HepG2 (cell line): ENCODE results near the gene SSU72. TPM values are rescaled to one million over a fixed set of nuclear protein-coding genes. Genes with fewer than 3 reads are reported as not detected.

Source experiments
- AGO2 ChIP-seq: fragments of 200-400 bp; formaldehyde crosslinking; optimal IDR thresholded peaks from 2 replicates; pipeline ENCODE3; 2017; ENCODE audit warnings: mild to moderate bottlenecking, low read depth, low read length, moderate library complexity
- ATF5 ChIP-seq: sonication (generic); formaldehyde crosslinking; IDR thresholded peaks from 2 replicates; pipeline ENCODE4 v1.4.0; 2020; ENCODE audit warnings: mild to moderate bottlenecking, low read depth, missing genetic modification reagents
- ATF6 ChIP-seq: sonication (generic); formaldehyde crosslinking; conservative IDR thresholded peaks from 2 replicates; pipeline ENCODE4 v1.4.0; 2020; ENCODE audit warnings: missing genetic modification reagents
- GMEB2 ChIP-seq: IDR thresholded peaks from 2 replicates; pipeline ENCODE4 v1.6.1; 2016; ENCODE audit warnings: missing biosample characterization, missing genetic modification reagents, low read depth
- HCFC1 ChIP-seq: fragments of 150-350 bp; IDR thresholded peaks from 2 replicates; pipeline ENCODE4 v1.6.1; 2014; ENCODE audit warnings: low read depth, low read length
- HMG20B ChIP-seq: conservative IDR thresholded peaks from 2 replicates; pipeline ENCODE4 v1.6.1; 2016; ENCODE audit warnings: missing genetic modification reagents, missing compliant biosample characterization
- KLF13 ChIP-seq: sonication (generic); formaldehyde crosslinking; IDR thresholded peaks from 2 replicates; pipeline ENCODE4 v1.4.0; 2020; ENCODE audit warnings: mild to moderate bottlenecking, missing genetic modification reagents
- MTF2 ChIP-seq: sonication (generic); formaldehyde crosslinking; IDR thresholded peaks from 2 replicates; pipeline ENCODE4 v1.5.0; 2020; ENCODE audit warnings: missing genetic modification reagents, borderline replicate concordance
- MYNN ChIP-seq: sonication (generic); formaldehyde crosslinking; IDR thresholded peaks from 2 replicates; pipeline ENCODE4 v1.4.0; 2020; ENCODE audit warnings: mild to moderate bottlenecking, low read depth, missing genetic modification reagents
- STAT5B ChIP-seq: sonication (generic); formaldehyde crosslinking; IDR thresholded peaks from 2 replicates; pipeline ENCODE4 v1.4.0; 2020; ENCODE audit warnings: missing genetic modification reagents
- ZBTB40 ChIP-seq, 2 experiments: fragments of 450-650 bp in 1 of 2; sonication (generic) in 1 of 2; formaldehyde crosslinking in 1 of 2; IDR thresholded peaks; 2 replicates each; pipeline versions ENCODE4 v1.6.1 to v1.8.0; 2016 to 2022; ENCODE audit warnings: antibody characterized with exemption in 1 of 2, mild to moderate bottlenecking in 1 of 2, missing genetic modification reagents in 1 of 2
- ZBTB42 ChIP-seq: sonication (generic); formaldehyde crosslinking; IDR thresholded peaks from 2 replicates; pipeline ENCODE4 v1.5.0; 2020; ENCODE audit warnings: mild to moderate bottlenecking, missing genetic modification reagents
- ZNF780A ChIP-seq: sonication (generic); formaldehyde crosslinking; IDR thresholded peaks from 2 replicates; pipeline ENCODE4 v1.8.0; 2022; ENCODE audit warnings: mild to moderate bottlenecking, missing genetic modification reagents, moderate library complexity
- polyA plus RNA-seq, 8 experiments: library from polyadenylated mRNA; depleted of rRNA in 3 of 8; stranded (reverse) in 7 of 8; unstranded in 1 of 8; fragments of >200 nt; fragmentation: Illumina TruSeq in 4 of 8; extraction: Trizol in 4 of 8; gene quantifications; 2 replicates each; pipeline versions ENCODE4 v1.2.1 to v1.2.3, GENCODE V29; 2011 to 2016; ENCODE audit warnings: low read depth in 4 of 8, missing spikeins in 1 of 8, mixed read lengths in 1 of 8; ENCODE audit not compliant: insufficient read depth in 1 of 8
- total RNA-seq, 5 experiments: library from RNA; depleted of rRNA; stranded (reverse); fragments of >200 nt; fragmentation: Illumina TruSeq; extraction: Trizol; gene quantifications; 2 replicates each; pipeline ENCODE4 v1.2.3, GENCODE V29; 2016; ENCODE audit warnings: low read depth in 1 of 5

Gene SSU72
- total and polyA plus RNA-seq, 2 of the 13 experiments (the other 11 are each of a cell fraction or from before 2014, with no cell fraction given) = 42.8 to 67.1 TPM

GRCh38 chr1:1511533-1512285 lies 63.0 kb downstream of the SSU72 start, which contains the start of gene ATAD3A (continued):
- TF ChIP-seq ZBTB40 (IDR thresholded peaks at IDR 0.05) (no peak), ZBTB40 (CRISPR knock-in tag; IDR thresholded peaks at IDR 0.05) (peak; percentile 80), ZNF780A (CRISPR knock-in tag) (no peak), ATF5 (CRISPR knock-in tag) (0 out of 2 replicates have a peak, but pooled peaks have one; percentile 6), ATF6 (CRISPR knock-in tag) (no peak), AGO2 (peak; percentile 56), GMEB2 (CRISPR knock-in tag) (peak; percentile 67; the same call in 1 of the 2 replicates), ZBTB42 (peak; percentile 52; the same call in 1 of the 2 replicates), HMG20B (no peak), KLF13 (CRISPR knock-in tag) (0 out of 2 replicates have a peak, but pooled peaks have one; percentile 27), STAT5B (no peak), MYNN (CRISPR knock-in tag) (peak; percentile 84; the same call in 1 of the 2 replicates), MTF2 (no peak), HCFC1 (peak; percentile 68)
